ENCODE data around the gene URI1. TPM values are rescaled to one million over a fixed set of nuclear protein-coding genes. Genes with fewer than 3 reads are reported as not detected.

Gene URI1
- total RNA-seq, 1 donor from 2014 or later = 53.9 TPM

Other genes with a start within 250 kb of the URI1 start
- gene C19orf12, start 227.0 kb upstream of the URI1 start, total RNA-seq = 53.8 and 54.5 TPM in 2 replicates
- 52.4 and 55.7 TPM in 2 replicates for gene CCNE1, start 130.2 kb upstream of the URI1 start, total RNA-seq

All from T-helper 1 cell treated with Interleukin-12 subunit alpha and Interleukin-12 subunit beta and Interleukin-4 antibody, amounts not matched to agents 30 ng/mL and 1 ng/mL, for 36 hours (primary cell).